Left renal cortex interstitium (tissue), 4 donors: ENCODE results near the gene MAN1A1. TPM values are rescaled to one million over a fixed set of nuclear protein-coding genes. Genes with fewer than 3 reads are reported as not detected.
"Not testable (repeated sequence)": the region's sequence is repeated elsewhere in the genome, so short reads cannot be mapped to it uniquely, and the experiment has no call there.

ENCODE experiments used
- DNase-seq, 4 donors: peaks; one replicate each; pipeline ENCODE4 v3.0.0-alpha.2; 2013; ENCODE audit warnings: low read depth in 4 of 4, low spot score in 2 of 4, missing footprints in 1 of 4
- polyA plus RNA-seq, 4 donors: library from polyadenylated mRNA; unstranded; fragments of 120-200 nt; gene quantifications; one replicate each; pipeline ENCODE4 v1.2.1, GENCODE V29; 2013; ENCODE audit not compliant: insufficient read length in 4 of 4

Gene MAN1A1
- 100 to 1,000 TPM in 2 of 4 donors, 10 to 100 TPM in 2; 73.9 to 104 (median 97.9) TPM for polyA plus RNA-seq

GRCh38 chr6:119349361-119350201 is at the start of gene MAN1A1:
TSS of gene MAN1A1 (minus strand) at chr6:119349761. CDS start at chr6:119349065, 696 bp downstream.
- DNase-seq: peak in 3 of 4 donors; percentile 76 to 82 (median 78)

- DNase-seq: no peak
Observed at GRCh38 chr6:119395192-119395591, 45.6 kb upstream of the MAN1A1 start.

- no peak for DNase-seq
Observed at GRCh38 chr6:119390247-119390793, 40.8 kb upstream of the MAN1A1 start.

GRCh38 chr6:119385994-119386393 is 36.4 kb upstream of the MAN1A1 start:
- no peak for DNase-seq

GRCh38 chr6:119384444-119384843 is 34.9 kb upstream of the MAN1A1 start:
- DNase-seq: no peak

GRCh38 chr6:119379809-119380208 is 30.2 kb upstream of the MAN1A1 start:
- DNase-seq: no peak

GRCh38 chr6:119377043-119377442 is 27.5 kb upstream of the MAN1A1 start:
- not testable (repeated sequence) for DNase-seq

- DNase-seq: no peak
Observed at GRCh38 chr6:119370080-119370479, 20.5 kb upstream of the MAN1A1 start.

GRCh38 chr6:119368921-119369320 is 19.4 kb upstream of the MAN1A1 start:
- no peak for DNase-seq

- DNase-seq: no peak
Observed at GRCh38 chr6:119361209-119361608, 11.6 kb upstream of the MAN1A1 start.

GRCh38 chr6:119360262-119360915 is 10.8 kb upstream of the MAN1A1 start:
- DNase-seq: no peak

GRCh38 chr6:119355890-119356289 is 6.3 kb upstream of the MAN1A1 start:
- no peak for DNase-seq

GRCh38 chr6:119355157-119355556 is 5.6 kb upstream of the MAN1A1 start:
- no peak for DNase-seq

GRCh38 chr6:119353696-119354095 is 4.1 kb upstream of the MAN1A1 start:
- no peak for DNase-seq

- no peak for DNase-seq
Observed at GRCh38 chr6:119352001-119352400, 2.4 kb upstream of the MAN1A1 start.

GRCh38 chr6:119350952-119351372 is 1.4 kb upstream of the MAN1A1 start:
- no peak for DNase-seq

GRCh38 chr6:119350202-119350951 is 816 bp upstream of the MAN1A1 start:
- DNase-seq: peak in 1 of 4 donors; percentile 45

GRCh38 chr6:119348748-119349360 is 707 bp downstream of the MAN1A1 start:
- DNase-seq: peak in 1 of 4 donors; percentile 31

- no peak for DNase-seq
Observed at GRCh38 chr6:119348096-119348747, 1.3 kb downstream of the MAN1A1 start.
